PFSK-1 (cell line): ENCODE measurements around the gene THSD4.
A peak's percentile ranks its signal among the peaks of the same experiment; 100 is the strongest.

Experiments
- FOXP2 ChIP-seq: optimal IDR thresholded peaks from 2 replicates; pipeline ENCODE3; 2011; ENCODE audit warnings: borderline replicate concordance, control low read depth, inconsistent platforms; ENCODE audit not compliant: insufficient read depth; ENCODE audit errors: extremely low read length, extremely low read depth
- POLR2AphosphoS5 ChIP-seq: IDR thresholded peaks from 2 replicates; pipeline ENCODE4 v1.6.1; 2012; ENCODE audit warnings: low read depth, mild to moderate bottlenecking, control low read depth, low read length, moderate library complexity
- REST ChIP-seq, 2 experiments: IDR thresholded peaks; 2 replicates each; pipeline versions ENCODE4 v1.6.1 to v1.8.0; 2011 to 2012; ENCODE audit warnings: low read depth in 2 of 2, low read length in 2 of 2, control low read depth in 1 of 2, inconsistent platforms in 1 of 2, mild to moderate bottlenecking in 1 of 2, moderate library complexity in 1 of 2; ENCODE audit not compliant: insufficient read depth in 1 of 2
- SIN3A ChIP-seq: IDR thresholded peaks from 2 replicates; pipeline ENCODE4 v1.6.1; 2012; ENCODE audit warnings: mild to moderate bottlenecking, low read length, moderate library complexity, borderline replicate concordance; ENCODE audit not compliant: insufficient read depth
- TAF1 ChIP-seq: IDR thresholded peaks from 2 replicates; pipeline ENCODE4 v1.6.1; 2012; ENCODE audit warnings: low read length, control low read depth, borderline replicate concordance; ENCODE audit not compliant: insufficient read depth

The THSD4 gene

GRCh38 chr15:71723344-71723743 is 608.1 kb downstream of the THSD4 start:
- TF ChIP-seq FOXP2 (no peak), REST (IDR thresholded peaks at IDR 0.05; ENCODE audit: insufficient read depth in 1 of 2, low read depth in 2 of 2, low read length in 2 of 2) (no peak), SIN3A (no peak), POLR2AphosphoS5 (no peak), TAF1 (no peak)

- TF ChIP-seq POLR2AphosphoS5: no peak
- no peak for TF ChIP-seq TAF1
- no peak for TF ChIP-seq REST (IDR thresholded peaks at IDR 0.05; ENCODE audit: insufficient read depth in 1 of 2, low read depth in 2 of 2, low read length in 2 of 2)
- TF ChIP-seq SIN3A: no peak
- TF ChIP-seq FOXP2: no peak
Observed at GRCh38 chr15:71728881-71729280, 613.6 kb downstream of the THSD4 start.

GRCh38 chr15:71729319-71729718 is 614.0 kb downstream of the THSD4 start:
- TF ChIP-seq TAF1: no peak
- TF ChIP-seq SIN3A: no peak
- no peak for TF ChIP-seq FOXP2
- no peak for TF ChIP-seq REST (IDR thresholded peaks at IDR 0.05; ENCODE audit: insufficient read depth in 1 of 2, low read depth in 2 of 2, low read length in 2 of 2)
- no peak for TF ChIP-seq POLR2AphosphoS5

GRCh38 chr15:71730277-71731144 is 615.2 kb downstream of the THSD4 start:
- TF ChIP-seq SIN3A (no peak), REST (IDR thresholded peaks at IDR 0.05; ENCODE audit: insufficient read depth in 1 of 2, low read depth in 2 of 2, low read length in 2 of 2) (peak in 1 of 2 experiments; percentile 51; a peak in 1 of 4 replicates)

GRCh38 chr15:71732636-71733035 is 617.4 kb downstream of the THSD4 start:
- TF ChIP-seq TAF1 (no peak), FOXP2 (no peak), SIN3A (no peak), REST (IDR thresholded peaks at IDR 0.05; ENCODE audit: insufficient read depth in 1 of 2, low read depth in 2 of 2, low read length in 2 of 2) (no peak), POLR2AphosphoS5 (no peak)
